Gastrocnemius medialis (tissue), 4 donors: ENCODE measurements around the gene MAOB.

Source experiments
- CTCF ChIP-seq, 5 experiments: fragments of 450-650 bp in 3 of 5; fragments of 200-600 bp in 2 of 5; sonication (generic) in 2 of 5; IDR thresholded peaks in 4 of 5; conservative IDR thresholded peaks in 1 of 5; 1 replicate in 4 of 5; 2 replicates in 1 of 5; pipeline ENCODE4 v1.5.1; 2016 to 2019; ENCODE audit warnings: antibody characterized with exemption in 5 of 5, mild to moderate bottlenecking in 3 of 5, moderate library complexity in 3 of 5
- POLR2A ChIP-seq, 2 donors: fragments of 450-650 bp; IDR thresholded peaks; one replicate each; pipeline ENCODE4 v1.6.1; 2017; ENCODE audit warnings: antibody characterized with exemption in 2 of 2, mild to moderate bottlenecking in 2 of 2, moderate library complexity in 2 of 2

- TF ChIP-seq CTCF (IDR thresholded peaks at IDR 0.05 in 4 of 5, conservative IDR thresholded peaks at IDR 0.05 in 1 of 5) = no peak
- no peak for TF ChIP-seq POLR2A (IDR thresholded peaks at IDR 0.05)
Measured at GRCh38 chrX:43870011-43870410, 12.2 kb downstream of the MAOB start.
